ENCODE measurements around the gene EFCAB12.
A peak's percentile ranks its signal among the peaks of the same experiment; 100 is the strongest.

EFCAB12 gene

GRCh38 chr3:129352045-129352444 is 76.4 kb downstream of the EFCAB12 start:
- Mint-ChIP-seq H3K4me3 (no peak overlapping the region), H3K27ac (no peak overlapping the region), H3K4me1 (peaks cover 2 to 3% of the 10 kb centered on the region in 2 donors), H3K36me3 (no peaks in the 10 kb centered on the region), H3K9me3 (peaks cover 3 to 4% of the 10 kb centered on the region in 2 donors), H3K27me3 (peaks cover 5 to 6% of the 10 kb centered on the region in 2 donors)
- no peak for DNase-seq
- ATAC-seq (replicated peaks), result peak; percentile 45 to 52
